ENCODE data around the gene HSBP1.

DNA sequence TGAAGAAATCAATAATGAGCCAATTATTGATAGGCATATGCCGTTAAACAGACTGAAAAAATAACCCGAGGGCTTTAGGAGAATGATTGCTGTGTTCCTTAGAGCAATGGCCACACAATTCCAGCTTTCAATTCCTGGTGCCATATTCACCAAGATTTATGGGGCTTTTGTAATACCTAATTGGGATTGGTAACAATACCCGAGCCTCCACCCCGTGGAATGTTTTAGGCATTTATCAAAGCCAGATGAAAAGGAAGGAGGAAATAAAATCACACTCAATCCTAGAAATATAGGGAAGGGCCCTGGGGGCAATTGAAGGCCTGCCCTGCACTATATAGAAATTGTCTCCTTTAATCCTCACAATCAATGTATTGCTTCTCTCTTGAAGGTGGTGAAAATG, 49.0 kb downstream of the HSBP1 start:
- no peak for TF ChIP-seq POLR2A (IDR thresholded peaks at IDR 0.05)
- TF ChIP-seq, protein P1, sequence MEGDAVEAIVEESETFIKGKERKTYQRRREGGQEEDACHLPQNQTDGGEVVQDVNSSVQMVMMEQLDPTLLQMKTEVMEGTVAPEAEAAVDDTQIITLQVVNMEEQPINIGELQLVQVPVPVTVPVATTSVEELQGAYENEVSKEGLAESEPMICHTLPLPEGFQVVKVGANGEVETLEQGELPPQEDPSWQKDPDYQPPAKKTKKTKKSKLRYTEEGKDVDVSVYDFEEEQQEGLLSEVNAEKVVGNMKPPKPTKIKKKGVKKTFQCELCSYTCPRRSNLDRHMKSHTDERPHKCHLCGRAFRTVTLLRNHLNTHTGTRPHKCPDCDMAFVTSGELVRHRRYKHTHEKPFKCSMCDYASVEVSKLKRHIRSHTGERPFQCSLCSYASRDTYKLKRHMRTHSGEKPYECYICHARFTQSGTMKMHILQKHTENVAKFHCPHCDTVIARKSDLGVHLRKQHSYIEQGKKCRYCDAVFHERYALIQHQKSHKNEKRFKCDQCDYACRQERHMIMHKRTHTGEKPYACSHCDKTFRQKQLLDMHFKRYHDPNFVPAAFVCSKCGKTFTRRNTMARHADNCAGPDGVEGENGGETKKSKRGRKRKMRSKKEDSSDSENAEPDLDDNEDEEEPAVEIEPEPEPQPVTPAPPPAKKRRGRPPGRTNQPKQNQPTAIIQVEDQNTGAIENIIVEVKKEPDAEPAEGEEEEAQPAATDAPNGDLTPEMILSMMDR (IDR thresholded peaks at IDR 0.05) = no peak
- TF ChIP-seq EP300 (IDR thresholded peaks at IDR 0.05) = no peak
